ENCODE results near the gene FLVCR1. TPM values are rescaled to one million over a fixed set of nuclear protein-coding genes. Genes with fewer than 3 reads are reported as not detected.

Gene FLVCR1
- total and polyA plus RNA-seq, 2 donors (not counting 3 experiments of a cell fraction or from before 2014, with no cell fraction given), result 3.2 to 11.9 TPM

DNA sequence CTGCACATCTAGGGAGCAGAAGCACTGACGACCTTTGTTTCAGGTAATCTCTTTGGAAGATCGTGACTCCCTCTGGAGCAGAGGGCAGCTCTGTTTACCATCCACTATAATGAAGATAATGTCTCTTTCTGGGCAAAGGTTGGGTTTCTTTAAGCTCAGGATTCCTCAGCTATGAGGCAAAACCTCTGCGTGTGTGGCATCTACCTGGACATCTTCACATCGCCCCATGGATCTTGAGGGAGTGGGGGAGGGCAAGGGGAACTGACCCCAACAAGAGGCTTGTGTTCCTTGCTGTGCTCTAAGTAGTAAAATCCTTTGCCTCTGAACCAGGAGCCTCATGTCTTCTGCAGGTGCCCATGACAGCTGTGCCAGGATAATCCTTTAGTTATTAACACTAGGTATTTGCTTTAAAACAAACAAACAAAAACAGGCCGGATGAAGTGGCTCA lies 30.2 kb upstream of the FLVCR1 start:
- CTCF ChIA-PET, result interaction anchor here (1.2 kb wide), 1 partner anchor 11 kb away, joined by 3 read pairs; no protein-coding TSS in a partner anchor
- BruUV-seq (replicated peaks), result no TSS peak
- dilution Hi-C loops (cut with MboI; ENCODE audit: extremely low pct_ligation_motif_present, low sequenced_read_pairs) (no loop called here), intact Hi-C loops (cut with micrococcal nuclease) (no loop called here)
- Histone ChIP-seq H3K4me1 (ENCODE audit: control insufficient read depth, extremely low read depth, insufficient read depth, low read length) (no peaks in the 10 kb centered on the region), H3K4me3 (replicated peaks in 1 of 3; ENCODE audit: insufficient read depth in 1 of 3, low read depth in 1 of 3, low read length in 3 of 3) (no peak overlapping the region), H3K79me2 (ENCODE audit: control insufficient read depth, insufficient read depth, low read length) (no peaks in the 10 kb centered on the region), H3K27me3 (ENCODE audit: control insufficient read depth in 2 of 2, insufficient read depth in 2 of 2, low read length in 2 of 2) (no peaks in the 10 kb centered on the region), H3K4me2 (ENCODE audit: insufficient read depth, low read length) (no peak overlapping the region), H4K20me1 (replicated peaks; ENCODE audit: control insufficient read depth, extremely low read depth, insufficient read depth, low read length) (no peaks in the 10 kb centered on the region), H2AFZ (ENCODE audit: low read depth, low read length) (no peak overlapping the region), H3K36me3 (ENCODE audit: control insufficient read depth in 2 of 2, extremely low read depth in 1 of 2, insufficient read depth in 2 of 2, low read length in 2 of 2) (no peaks in the 10 kb centered on the region), H3K9me3 (replicated peaks; ENCODE audit: control insufficient read depth, insufficient read depth, low read length) (peaks cover 3% of the 10 kb centered on the region), H3K9me1 (replicated peaks; ENCODE audit: control insufficient read depth, extremely low read depth, insufficient read depth, low read length) (no peaks in the 10 kb centered on the region), H3K27ac (ENCODE audit: insufficient read depth, low read depth, low read length) (no peak overlapping the region), H3K9ac (replicated peaks; ENCODE audit: extremely low read depth, insufficient read depth, low read length) (no peak overlapping the region)
- TF ChIP-seq GATA2 (IDR thresholded peaks at IDR 0.05; ENCODE audit: insufficient read depth, insufficient read length, low read depth, low read length) (no peak), EZH2 (IDR thresholded peaks at IDR 0.05; ENCODE audit: borderline replicate concordance, low read depth, low read length, severe bottlenecking) (no peak), MAX (IDR thresholded peaks at IDR 0.05; ENCODE audit: insufficient read depth, insufficient read length) (no peak), MYC (IDR thresholded peaks at IDR 0.05; ENCODE audit: low read depth, low read length) (no peak), FOS (IDR thresholded peaks at IDR 0.05; ENCODE audit: borderline replicate concordance, insufficient read depth, low read length) (no peak), POLR2AphosphoS5 (IDR thresholded peaks at IDR 0.05; ENCODE audit: insufficient read depth, low read depth, low read length) (no peak), JUN (IDR thresholded peaks at IDR 0.05; ENCODE audit: borderline replicate concordance, insufficient read depth, insufficient read length, low read depth) (no peak), POLR2A (IDR thresholded peaks at IDR 0.05; ENCODE audit: low read depth, low read length) (no peak)
- TF ChIP-seq, protein P1, sequence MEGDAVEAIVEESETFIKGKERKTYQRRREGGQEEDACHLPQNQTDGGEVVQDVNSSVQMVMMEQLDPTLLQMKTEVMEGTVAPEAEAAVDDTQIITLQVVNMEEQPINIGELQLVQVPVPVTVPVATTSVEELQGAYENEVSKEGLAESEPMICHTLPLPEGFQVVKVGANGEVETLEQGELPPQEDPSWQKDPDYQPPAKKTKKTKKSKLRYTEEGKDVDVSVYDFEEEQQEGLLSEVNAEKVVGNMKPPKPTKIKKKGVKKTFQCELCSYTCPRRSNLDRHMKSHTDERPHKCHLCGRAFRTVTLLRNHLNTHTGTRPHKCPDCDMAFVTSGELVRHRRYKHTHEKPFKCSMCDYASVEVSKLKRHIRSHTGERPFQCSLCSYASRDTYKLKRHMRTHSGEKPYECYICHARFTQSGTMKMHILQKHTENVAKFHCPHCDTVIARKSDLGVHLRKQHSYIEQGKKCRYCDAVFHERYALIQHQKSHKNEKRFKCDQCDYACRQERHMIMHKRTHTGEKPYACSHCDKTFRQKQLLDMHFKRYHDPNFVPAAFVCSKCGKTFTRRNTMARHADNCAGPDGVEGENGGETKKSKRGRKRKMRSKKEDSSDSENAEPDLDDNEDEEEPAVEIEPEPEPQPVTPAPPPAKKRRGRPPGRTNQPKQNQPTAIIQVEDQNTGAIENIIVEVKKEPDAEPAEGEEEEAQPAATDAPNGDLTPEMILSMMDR (IDR thresholded peaks at IDR 0.05; ENCODE audit: extremely low read depth in 1 of 2, insufficient read depth in 1 of 2, low read depth in 1 of 2, low read length in 2 of 2), result no peak
- DNase-seq (ENCODE audit: low read depth, low spot score) (no peak), FAIRE-seq (no peak)
- POLR2A ChIA-PET, result no interaction called here
